ENCODE data around the gene ARHGAP30.
A peak's percentile ranks its signal among the peaks of the same experiment; 100 is the strongest.

ARHGAP30 gene

DNA sequence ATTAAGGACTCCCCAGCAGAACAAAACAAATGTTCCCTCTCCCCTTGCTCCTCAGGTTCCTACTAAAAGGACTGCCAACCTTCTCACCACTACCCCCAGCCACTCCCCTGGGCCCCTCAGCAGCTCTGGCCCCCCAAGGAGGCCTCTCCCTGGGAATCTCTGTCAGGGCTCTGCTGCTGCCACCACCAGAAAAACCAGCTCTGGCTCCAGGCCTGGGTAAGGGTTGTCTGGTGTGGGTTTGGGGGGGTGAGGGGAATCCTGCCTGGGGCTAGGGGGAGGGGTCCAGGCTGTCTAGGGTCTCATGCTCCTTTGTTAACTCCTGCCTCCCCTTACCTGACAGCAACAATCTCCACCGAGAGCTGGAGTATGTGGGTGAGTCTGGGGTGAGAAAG, 14.9 kb upstream of the ARHGAP30 start:
- Histone ChIP-seq H3K27ac (no peak overlapping the region), H3K27me3 (peaks cover 0 to 25% of the 10 kb centered on the region in 2 donors), H3K4me1 (peaks cover 0 to 11% (median 0%) of the 10 kb centered on the region in 4 donors), H3K4me3 (no peak overlapping the region), H3K36me3 (no peaks in the 10 kb centered on the region), H3K9me3 (no peaks in the 10 kb centered on the region)
- intact Hi-C loops (cut with DNase I; ENCODE audit: low total_unique reads), result no loop called here
- no peak for DNase-seq
- TF ChIP-seq, protein P1, sequence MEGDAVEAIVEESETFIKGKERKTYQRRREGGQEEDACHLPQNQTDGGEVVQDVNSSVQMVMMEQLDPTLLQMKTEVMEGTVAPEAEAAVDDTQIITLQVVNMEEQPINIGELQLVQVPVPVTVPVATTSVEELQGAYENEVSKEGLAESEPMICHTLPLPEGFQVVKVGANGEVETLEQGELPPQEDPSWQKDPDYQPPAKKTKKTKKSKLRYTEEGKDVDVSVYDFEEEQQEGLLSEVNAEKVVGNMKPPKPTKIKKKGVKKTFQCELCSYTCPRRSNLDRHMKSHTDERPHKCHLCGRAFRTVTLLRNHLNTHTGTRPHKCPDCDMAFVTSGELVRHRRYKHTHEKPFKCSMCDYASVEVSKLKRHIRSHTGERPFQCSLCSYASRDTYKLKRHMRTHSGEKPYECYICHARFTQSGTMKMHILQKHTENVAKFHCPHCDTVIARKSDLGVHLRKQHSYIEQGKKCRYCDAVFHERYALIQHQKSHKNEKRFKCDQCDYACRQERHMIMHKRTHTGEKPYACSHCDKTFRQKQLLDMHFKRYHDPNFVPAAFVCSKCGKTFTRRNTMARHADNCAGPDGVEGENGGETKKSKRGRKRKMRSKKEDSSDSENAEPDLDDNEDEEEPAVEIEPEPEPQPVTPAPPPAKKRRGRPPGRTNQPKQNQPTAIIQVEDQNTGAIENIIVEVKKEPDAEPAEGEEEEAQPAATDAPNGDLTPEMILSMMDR (IDR thresholded peaks at IDR 0.05), result no peak

DNA sequence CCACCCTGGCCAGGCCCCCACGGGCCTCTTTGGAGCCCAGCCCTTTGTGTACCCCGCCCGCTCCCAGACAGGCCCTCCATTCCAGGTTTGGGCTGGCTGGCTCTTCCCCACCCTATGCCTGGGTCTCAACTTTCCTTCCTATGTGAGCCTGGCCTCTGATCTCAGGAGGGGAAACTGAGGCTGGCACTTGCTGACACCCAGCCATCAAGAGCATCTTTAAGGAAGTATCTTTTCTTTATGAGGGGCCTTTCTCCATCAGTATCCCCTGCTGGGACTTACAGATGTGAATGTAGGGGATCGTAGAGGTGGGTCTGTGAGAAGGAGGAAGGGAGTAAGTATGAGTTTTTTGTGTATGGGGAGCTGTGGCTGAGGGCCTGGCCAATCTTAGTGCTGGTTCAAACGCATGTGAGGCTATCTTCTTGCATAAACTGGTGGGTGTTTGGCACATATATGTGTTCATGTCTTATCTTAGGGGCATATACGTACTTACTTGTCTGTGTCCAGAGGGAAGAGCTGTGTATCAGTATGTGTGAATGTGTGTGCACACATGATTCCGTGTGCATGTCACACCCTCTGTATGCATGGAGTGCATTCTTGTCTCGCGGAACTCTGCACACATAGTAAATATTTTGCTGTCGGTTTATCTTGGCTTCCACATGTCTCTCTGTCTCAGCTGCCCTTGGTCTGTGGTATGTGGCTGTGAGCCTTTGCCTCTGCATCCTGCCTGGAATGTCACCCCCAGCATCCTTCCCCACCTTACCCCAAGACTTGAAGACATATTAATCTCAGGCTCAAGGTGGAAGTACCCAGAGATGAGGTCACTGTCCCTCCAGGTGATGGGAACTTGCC, 14.3 kb upstream of the ARHGAP30 start:
- no peak overlapping the region for H3K4me3 ChIP-seq
- DNase-seq, result no peak
- peaks cover 0 to 16% (median 0%) of the 10 kb centered on the region in 4 donors for H3K4me1 ChIP-seq
- intact Hi-C loops (cut with DNase I; ENCODE audit: low total_unique reads), result no loop called here
- H3K27me3 ChIP-seq, result peaks cover 0 to 25% of the 10 kb centered on the region in 2 donors
- H3K27ac ChIP-seq, result no peak overlapping the region
- TF ChIP-seq, protein P1 (IDR thresholded peaks at IDR 0.05), result no peak
- no peaks in the 10 kb centered on the region for H3K36me3 ChIP-seq
- no peaks in the 10 kb centered on the region for H3K9me3 ChIP-seq

DNA sequence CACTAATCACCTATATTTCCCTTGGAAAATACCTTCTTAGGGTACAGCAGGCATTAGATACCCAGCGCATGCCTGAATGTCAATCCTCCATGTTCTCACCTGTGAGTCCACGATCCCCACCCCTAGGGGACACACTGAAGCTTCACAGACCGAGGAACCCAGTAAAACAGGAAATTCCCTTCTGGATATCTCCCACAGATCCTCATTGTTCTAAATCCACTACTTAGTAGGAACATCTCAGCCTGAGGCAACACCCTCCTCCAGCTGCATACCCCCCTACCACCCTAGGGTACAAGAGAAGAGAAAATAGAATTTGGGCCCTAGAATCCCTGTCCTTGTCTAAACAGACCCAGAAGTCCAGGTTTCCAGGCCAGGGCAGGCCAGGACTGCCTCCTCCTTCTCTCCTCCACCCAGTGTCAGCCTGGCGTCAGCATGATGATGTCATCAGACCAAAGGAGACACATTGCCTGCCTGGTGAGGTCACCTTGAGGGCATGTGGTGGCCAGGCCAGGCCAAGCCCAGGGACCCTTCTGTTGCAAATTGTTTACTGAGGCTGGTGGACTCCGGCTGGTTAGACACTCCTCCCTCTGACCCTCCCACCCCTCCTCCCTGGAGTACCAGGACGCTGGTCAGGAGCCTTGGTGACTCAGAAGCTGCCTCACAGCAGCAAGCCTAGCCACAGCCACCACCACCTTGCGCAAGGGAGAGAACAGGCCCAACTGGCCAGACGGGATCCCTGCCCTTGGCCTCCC, 13.5 kb upstream of the ARHGAP30 start:
- H3K4me3 ChIP-seq, result no peak overlapping the region
- TF ChIP-seq, protein P1 (IDR thresholded peaks at IDR 0.05), result no peak
- no peaks in the 10 kb centered on the region for H3K9me3 ChIP-seq
- DNase-seq, result peak; percentile 84 to 87
- H3K27ac ChIP-seq, result no peak overlapping the region
- peaks cover 0 to 22% of the 10 kb centered on the region in 2 donors for H3K27me3 ChIP-seq
- peaks cover 0 to 16% (median 0%) of the 10 kb centered on the region in 4 donors for H3K4me1 ChIP-seq
- intact Hi-C loops (cut with DNase I; ENCODE audit: low total_unique reads), result no loop called here
- no peaks in the 10 kb centered on the region for H3K36me3 ChIP-seq

DNA sequence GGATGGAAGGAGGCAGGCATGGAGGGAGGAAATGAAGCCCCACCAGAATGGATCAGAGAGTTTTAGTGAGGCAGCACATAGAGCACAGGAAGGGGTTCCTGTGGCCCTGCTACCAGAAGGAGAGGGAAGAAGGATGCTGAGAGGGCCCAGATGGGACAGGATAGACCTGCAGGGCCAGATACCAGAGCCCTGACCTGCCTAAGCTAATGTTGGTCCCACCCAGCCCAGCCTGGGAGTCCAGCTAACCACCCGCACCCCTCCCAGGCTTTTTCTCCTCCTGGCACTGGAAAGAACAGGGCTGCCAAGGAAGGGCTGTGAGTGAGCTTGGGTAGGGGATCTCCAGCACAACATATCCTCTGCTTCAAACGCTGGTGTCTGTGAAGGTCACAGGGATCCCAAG, 12.8 kb upstream of the ARHGAP30 start:
- intact Hi-C loops (cut with DNase I; ENCODE audit: low total_unique reads), result no loop called here
- H3K4me1 ChIP-seq, result peaks cover 0 to 16% (median 0%) of the 10 kb centered on the region in 4 donors
- H3K4me3 ChIP-seq, result no peak overlapping the region
- peaks cover 0 to 15% of the 10 kb centered on the region in 2 donors for H3K27me3 ChIP-seq
- DNase-seq, result no peak
- H3K9me3 ChIP-seq, result no peaks in the 10 kb centered on the region
- TF ChIP-seq, protein P1 (IDR thresholded peaks at IDR 0.05), result no peak
- no peak overlapping the region for H3K27ac ChIP-seq
- no peaks in the 10 kb centered on the region for H3K36me3 ChIP-seq

DNA sequence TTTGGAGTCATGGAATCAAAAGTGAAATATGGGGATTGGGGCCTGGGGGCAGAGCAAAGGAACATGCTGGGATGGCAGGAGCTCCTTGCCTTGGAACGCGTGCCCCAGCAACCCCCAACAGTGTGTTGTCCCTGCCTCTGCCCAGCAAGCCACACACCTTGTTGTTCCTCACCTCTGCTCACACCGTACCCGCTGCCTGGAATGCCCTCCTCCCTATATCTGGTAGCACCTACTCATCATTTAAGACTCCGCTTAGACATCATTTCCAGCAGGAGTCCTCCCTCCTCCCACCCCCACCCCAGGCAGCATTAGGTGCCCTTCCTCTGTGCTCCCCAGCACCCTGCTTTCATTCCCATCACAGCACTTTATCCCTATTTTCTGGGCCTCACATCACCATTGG, 11.8 kb upstream of the ARHGAP30 start:
- intact Hi-C loops (cut with DNase I; ENCODE audit: low total_unique reads), result no loop called here
- H3K27ac ChIP-seq, result no peak overlapping the region
- H3K36me3 ChIP-seq, result no peaks in the 10 kb centered on the region
- no peaks in the 10 kb centered on the region for H3K9me3 ChIP-seq
- H3K27me3 ChIP-seq, result peaks cover 0 to 9% of the 10 kb centered on the region in 2 donors
- no peak overlapping the region for H3K4me3 ChIP-seq
- TF ChIP-seq, protein P1 (IDR thresholded peaks at IDR 0.05), result no peak
- peaks cover 0 to 16% (median 0%) of the 10 kb centered on the region in 4 donors for H3K4me1 ChIP-seq
- no peak for DNase-seq
